Astrocyte (in vitro differentiated cells and primary cell): ENCODE data around the gene KIRREL3.

ENCODE experiments used
- CTCF ChIP-seq: IDR thresholded peaks from 2 replicates; pipeline ENCODE4 v1.5.1; 2011; ENCODE audit warnings: low read depth, mild to moderate bottlenecking, inconsistent platforms, low read length, moderate library complexity; ENCODE audit not compliant: insufficient read depth
- EZH2 ChIP-seq: IDR thresholded peaks from 2 replicates; pipeline ENCODE4 v1.6.1; 2012; ENCODE audit warnings: mild to moderate bottlenecking, low read length, inconsistent platforms; ENCODE audit not compliant: insufficient read depth

GRCh38 chr11:126880872-126881271 is 119.7 kb downstream of the KIRREL3 start:
- TF ChIP-seq CTCF (no peak), EZH2 (no peak)
